Measurements from ENCODE around the gene PDZD2. TPM values are rescaled to one million over a fixed set of nuclear protein-coding genes. Genes with fewer than 3 reads are reported as not detected.

PDZD2 gene
- total RNA-seq, 2 donors from 2014 or later, result 10.3 to 59.5 TPM

- H3K4me1 ChIP-seq (replicated peaks), result peaks cover 16% of the 10 kb centered on the region
- WGBS, result 42% methylated on average over 2 of the region's 2 CpGs
These were observed 506.4 kb downstream of the PDZD2 start for GRCh38 chr5:32145378-32145777.

DNA sequence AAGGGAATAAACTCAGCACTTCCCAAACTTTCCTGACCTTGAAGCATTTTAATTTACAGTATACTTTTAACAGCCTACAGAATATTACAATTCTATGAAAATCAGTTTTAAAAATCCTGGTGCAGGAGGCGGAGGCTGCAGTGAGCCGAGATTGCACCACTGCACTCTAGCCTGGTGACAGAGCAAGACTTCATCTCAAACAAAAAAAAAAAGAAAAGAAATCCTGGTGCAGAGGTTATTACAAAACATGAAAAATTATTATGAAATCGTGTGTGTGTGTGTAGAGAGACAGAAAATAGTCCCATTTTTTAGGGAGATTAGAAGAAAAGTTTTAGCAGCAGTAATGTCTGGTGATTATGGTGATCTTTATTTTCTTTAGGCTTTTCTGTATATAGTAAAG lies 508.3 kb downstream of the PDZD2 start:
- no peaks in the 10 kb centered on the region for H3K9me3 ChIP-seq
- peaks cover 25% of the 10 kb centered on the region for H3K4me1 ChIP-seq (replicated peaks)
- 72% methylated on average over 3 of the region's 3 CpGs for WGBS
- intact Hi-C loops (cut with DNase I), result no loop called here
- no peaks in the 10 kb centered on the region for H3K36me3 ChIP-seq
- peak overlapping the region in 1 of 2 donors; percentile 8 for H3K27ac ChIP-seq
- TF ChIP-seq, protein P1, sequence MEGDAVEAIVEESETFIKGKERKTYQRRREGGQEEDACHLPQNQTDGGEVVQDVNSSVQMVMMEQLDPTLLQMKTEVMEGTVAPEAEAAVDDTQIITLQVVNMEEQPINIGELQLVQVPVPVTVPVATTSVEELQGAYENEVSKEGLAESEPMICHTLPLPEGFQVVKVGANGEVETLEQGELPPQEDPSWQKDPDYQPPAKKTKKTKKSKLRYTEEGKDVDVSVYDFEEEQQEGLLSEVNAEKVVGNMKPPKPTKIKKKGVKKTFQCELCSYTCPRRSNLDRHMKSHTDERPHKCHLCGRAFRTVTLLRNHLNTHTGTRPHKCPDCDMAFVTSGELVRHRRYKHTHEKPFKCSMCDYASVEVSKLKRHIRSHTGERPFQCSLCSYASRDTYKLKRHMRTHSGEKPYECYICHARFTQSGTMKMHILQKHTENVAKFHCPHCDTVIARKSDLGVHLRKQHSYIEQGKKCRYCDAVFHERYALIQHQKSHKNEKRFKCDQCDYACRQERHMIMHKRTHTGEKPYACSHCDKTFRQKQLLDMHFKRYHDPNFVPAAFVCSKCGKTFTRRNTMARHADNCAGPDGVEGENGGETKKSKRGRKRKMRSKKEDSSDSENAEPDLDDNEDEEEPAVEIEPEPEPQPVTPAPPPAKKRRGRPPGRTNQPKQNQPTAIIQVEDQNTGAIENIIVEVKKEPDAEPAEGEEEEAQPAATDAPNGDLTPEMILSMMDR (IDR thresholded peaks at IDR 0.05), result no peak
- TF ChIP-seq POLR2AphosphoS5 (IDR thresholded peaks at IDR 0.05) (no peak), POLR2A (IDR thresholded peaks at IDR 0.05) (no peak)
- no peak for DNase-seq (ENCODE audit: low spot score)
- H3K27me3 ChIP-seq (replicated peaks; ENCODE audit: insufficient read depth), result no peaks in the 10 kb centered on the region
- H3K4me3 ChIP-seq, result no peak overlapping the region

More at GRCh38 chr5:32145378-32145777, 506.4 kb downstream of the PDZD2 start:
- peak overlapping the region; percentile 40 to 73 for H3K27ac ChIP-seq
- intact Hi-C loops (cut with DNase I), result no loop called here
- H3K9me3 ChIP-seq, result no peaks in the 10 kb centered on the region
- H3K4me3 ChIP-seq, result no peak overlapping the region
- H3K27me3 ChIP-seq (replicated peaks; ENCODE audit: insufficient read depth), result no peaks in the 10 kb centered on the region
- DNase-seq (ENCODE audit: low spot score), result no peak
- TF ChIP-seq POLR2AphosphoS5 (IDR thresholded peaks at IDR 0.05) (peak; percentile 16), POLR2A (IDR thresholded peaks at IDR 0.05) (no peak)
- H3K36me3 ChIP-seq, result no peaks in the 10 kb centered on the region

DNA sequence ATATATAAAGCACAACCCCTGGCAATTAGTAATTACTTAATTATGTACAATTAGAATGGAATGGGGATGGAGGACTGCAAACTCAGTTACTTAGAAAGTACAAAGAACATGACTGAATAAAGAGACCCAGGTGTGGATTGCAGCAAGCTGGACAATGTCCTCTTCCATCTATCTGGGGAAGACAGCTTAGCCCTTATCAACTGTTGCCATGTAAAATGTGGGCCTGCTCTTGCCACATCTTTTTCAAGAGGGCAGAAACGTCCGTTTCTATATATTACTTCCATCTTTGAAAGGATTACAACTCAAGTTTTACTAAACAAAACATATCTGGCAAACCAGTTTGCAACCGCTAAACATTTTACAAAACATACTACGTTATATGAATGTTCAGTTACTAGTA lies 509.0 kb downstream of the PDZD2 start:
- TF ChIP-seq, protein P1 (IDR thresholded peaks at IDR 0.05), result no peak
- TF ChIP-seq POLR2A (IDR thresholded peaks at IDR 0.05) (no peak), POLR2AphosphoS5 (IDR thresholded peaks at IDR 0.05) (no peak)
- H3K4me1 ChIP-seq (replicated peaks), result peaks cover 25% of the 10 kb centered on the region
- intact Hi-C loops (cut with DNase I), result no loop called here

DNA sequence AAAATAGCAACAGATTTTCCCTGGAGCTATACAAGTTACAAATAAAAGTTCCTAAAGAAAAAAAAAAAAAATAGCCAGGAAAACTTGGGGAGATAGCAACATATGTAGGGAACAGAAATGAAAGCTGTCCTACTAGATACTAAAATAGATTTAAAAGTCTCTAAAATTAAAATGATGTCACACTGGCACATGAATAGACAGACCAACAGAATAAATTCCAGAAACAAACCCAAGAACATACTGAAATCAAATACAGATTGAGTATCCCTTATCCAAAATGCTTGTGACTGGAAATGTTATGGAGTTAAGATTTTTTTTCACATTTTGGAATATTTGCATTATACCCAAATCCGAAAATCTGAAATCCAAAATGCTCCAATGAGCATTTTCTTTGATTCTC lies 511.4 kb downstream of the PDZD2 start:
- no peak for DNase-seq (ENCODE audit: low spot score)
- no peaks in the 10 kb centered on the region for H3K27me3 ChIP-seq (replicated peaks; ENCODE audit: insufficient read depth)
- 98% methylated on average over 1 of the region's 1 CpG for WGBS
- no peak overlapping the region for H3K4me3 ChIP-seq
- intact Hi-C loops (cut with DNase I), result no loop called here
- H3K36me3 ChIP-seq, result no peaks in the 10 kb centered on the region
- H3K9me3 ChIP-seq, result no peaks in the 10 kb centered on the region
- H3K4me1 ChIP-seq (replicated peaks), result peaks cover 16% of the 10 kb centered on the region
- H3K27ac ChIP-seq, result no peak overlapping the region
- TF ChIP-seq POLR2AphosphoS5 (IDR thresholded peaks at IDR 0.05), result no peak
- TF ChIP-seq, protein P1 (IDR thresholded peaks at IDR 0.05), result no peak
- no peak for TF ChIP-seq POLR2A (IDR thresholded peaks at IDR 0.05)

More for the DNA sequence above, 509.0 kb downstream of the PDZD2 start:
- DNase-seq (ENCODE audit: low spot score), result no peak
- Histone ChIP-seq H3K27ac (no peak overlapping the region), H3K9me3 (no peaks in the 10 kb centered on the region), H3K4me3 (no peak overlapping the region), H3K27me3 (replicated peaks; ENCODE audit: insufficient read depth) (no peaks in the 10 kb centered on the region), H3K36me3 (no peaks in the 10 kb centered on the region)
- WGBS, result 92% methylated on average over 4 of the region's 4 CpGs

- no peak for TF ChIP-seq POLR2A (IDR thresholded peaks at IDR 0.05)
- TF ChIP-seq, protein P1 (IDR thresholded peaks at IDR 0.05), result no peak
- TF ChIP-seq POLR2AphosphoS5 (IDR thresholded peaks at IDR 0.05), result no peak
- Histone ChIP-seq H3K4me1 (replicated peaks) (peaks cover 12% of the 10 kb centered on the region), H3K4me3 (no peak overlapping the region), H3K27me3 (replicated peaks; ENCODE audit: insufficient read depth) (no peaks in the 10 kb centered on the region), H3K27ac (no peak overlapping the region), H3K36me3 (no peaks in the 10 kb centered on the region), H3K9me3 (no peaks in the 10 kb centered on the region)
- 91% methylated on average over 6 of the region's 6 CpGs for WGBS
- intact Hi-C loops (cut with DNase I), result no loop called here
- DNase-seq (ENCODE audit: low spot score), result no peak
These were observed 512.3 kb downstream of the PDZD2 start for GRCh38 chr5:32151198-32151597.

Data from prostate gland (tissue), 2 donors.